GM13976 (cell line): ENCODE data around the gene ARAP1.

Experiments
- DNase-seq: peaks from one replicate; pipeline ENCODE4 v3.0.0; 2012; ENCODE audit warnings: low spot score
- in situ Hi-C: fragments of 300-500 bp; cut with MboI; formaldehyde crosslinking; loops from one replicate; pipeline ENCODE4 v1.12.0; 2022; ENCODE audit warnings: low sequenced_read_pairs, mixed read lengths, inconsistent platforms; ENCODE audit not compliant: unreplicated experiment
- TF ChIP-seq, protein P1 (sequence below): IDR thresholded peaks from 2 replicates; pipeline ENCODE4 v1.5.1; 2012; ENCODE audit warnings: borderline replicate concordance, mild to moderate bottlenecking; ENCODE audit not compliant: insufficient read depth; ENCODE audit errors: extremely low read depth, missing control alignments, control extremely low read depth

Gene ARAP1

DNA sequence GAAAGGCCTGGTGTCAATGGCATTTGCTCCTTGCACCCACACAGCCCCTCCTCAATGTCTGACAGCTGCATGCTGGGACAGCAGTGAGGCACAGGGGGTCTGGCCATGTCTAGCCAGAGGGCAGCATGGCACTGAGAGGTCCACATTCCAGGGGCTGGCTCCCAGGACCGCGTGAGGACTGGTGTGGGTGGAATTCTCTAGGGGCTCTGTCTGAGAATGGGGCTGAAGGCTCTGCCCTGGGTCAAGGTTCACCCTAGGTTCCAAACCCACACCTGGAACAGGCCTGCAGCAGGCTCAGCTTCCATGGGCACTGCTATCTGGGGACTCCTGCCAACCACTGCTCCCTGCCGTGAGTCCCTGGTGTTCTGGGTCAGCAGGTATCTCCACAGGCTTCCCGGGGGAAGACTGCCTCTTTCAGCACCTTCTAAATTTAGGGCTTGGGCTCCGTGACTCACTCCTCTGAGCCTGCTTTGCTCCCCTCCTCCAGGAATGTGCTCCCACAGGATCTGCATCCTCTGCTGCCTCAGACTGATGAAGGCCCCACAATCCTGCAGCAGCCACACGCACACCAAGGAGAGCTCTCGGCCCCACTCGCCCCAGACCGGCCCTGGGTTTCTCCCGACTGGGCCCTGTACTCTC, 37.4 kb upstream of the ARAP1 start:
- TF ChIP-seq, protein P1, sequence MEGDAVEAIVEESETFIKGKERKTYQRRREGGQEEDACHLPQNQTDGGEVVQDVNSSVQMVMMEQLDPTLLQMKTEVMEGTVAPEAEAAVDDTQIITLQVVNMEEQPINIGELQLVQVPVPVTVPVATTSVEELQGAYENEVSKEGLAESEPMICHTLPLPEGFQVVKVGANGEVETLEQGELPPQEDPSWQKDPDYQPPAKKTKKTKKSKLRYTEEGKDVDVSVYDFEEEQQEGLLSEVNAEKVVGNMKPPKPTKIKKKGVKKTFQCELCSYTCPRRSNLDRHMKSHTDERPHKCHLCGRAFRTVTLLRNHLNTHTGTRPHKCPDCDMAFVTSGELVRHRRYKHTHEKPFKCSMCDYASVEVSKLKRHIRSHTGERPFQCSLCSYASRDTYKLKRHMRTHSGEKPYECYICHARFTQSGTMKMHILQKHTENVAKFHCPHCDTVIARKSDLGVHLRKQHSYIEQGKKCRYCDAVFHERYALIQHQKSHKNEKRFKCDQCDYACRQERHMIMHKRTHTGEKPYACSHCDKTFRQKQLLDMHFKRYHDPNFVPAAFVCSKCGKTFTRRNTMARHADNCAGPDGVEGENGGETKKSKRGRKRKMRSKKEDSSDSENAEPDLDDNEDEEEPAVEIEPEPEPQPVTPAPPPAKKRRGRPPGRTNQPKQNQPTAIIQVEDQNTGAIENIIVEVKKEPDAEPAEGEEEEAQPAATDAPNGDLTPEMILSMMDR, result no peak
- DNase-seq, result no peak
- in situ Hi-C loops, result loop anchor here (10.0 kb wide), 1 partner anchor 65 kb away; no protein-coding TSS in a partner anchor

DNA sequence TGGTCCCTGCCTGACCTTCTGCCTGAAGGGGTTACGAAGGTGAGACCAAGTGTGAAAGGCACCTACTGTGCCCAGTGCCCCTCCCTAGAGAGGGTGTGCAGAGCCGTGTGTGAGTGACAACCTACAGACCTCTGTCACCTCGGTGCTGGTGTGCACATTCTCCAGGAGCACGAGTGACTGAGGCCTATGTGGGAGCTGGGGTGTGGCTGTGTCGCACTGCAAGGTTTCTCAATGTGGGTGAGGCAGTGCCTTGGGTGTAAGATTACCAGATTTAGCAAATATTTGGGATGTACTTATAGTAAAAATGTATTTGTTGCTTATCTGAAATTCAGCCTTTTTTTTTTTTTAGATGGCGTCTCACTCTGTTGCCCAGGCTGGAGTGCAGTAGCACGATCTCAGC, 36.0 kb upstream of the ARAP1 start:
- TF ChIP-seq, protein P1, result no peak
- no peak for DNase-seq
- in situ Hi-C loops, result no loop called here

DNA sequence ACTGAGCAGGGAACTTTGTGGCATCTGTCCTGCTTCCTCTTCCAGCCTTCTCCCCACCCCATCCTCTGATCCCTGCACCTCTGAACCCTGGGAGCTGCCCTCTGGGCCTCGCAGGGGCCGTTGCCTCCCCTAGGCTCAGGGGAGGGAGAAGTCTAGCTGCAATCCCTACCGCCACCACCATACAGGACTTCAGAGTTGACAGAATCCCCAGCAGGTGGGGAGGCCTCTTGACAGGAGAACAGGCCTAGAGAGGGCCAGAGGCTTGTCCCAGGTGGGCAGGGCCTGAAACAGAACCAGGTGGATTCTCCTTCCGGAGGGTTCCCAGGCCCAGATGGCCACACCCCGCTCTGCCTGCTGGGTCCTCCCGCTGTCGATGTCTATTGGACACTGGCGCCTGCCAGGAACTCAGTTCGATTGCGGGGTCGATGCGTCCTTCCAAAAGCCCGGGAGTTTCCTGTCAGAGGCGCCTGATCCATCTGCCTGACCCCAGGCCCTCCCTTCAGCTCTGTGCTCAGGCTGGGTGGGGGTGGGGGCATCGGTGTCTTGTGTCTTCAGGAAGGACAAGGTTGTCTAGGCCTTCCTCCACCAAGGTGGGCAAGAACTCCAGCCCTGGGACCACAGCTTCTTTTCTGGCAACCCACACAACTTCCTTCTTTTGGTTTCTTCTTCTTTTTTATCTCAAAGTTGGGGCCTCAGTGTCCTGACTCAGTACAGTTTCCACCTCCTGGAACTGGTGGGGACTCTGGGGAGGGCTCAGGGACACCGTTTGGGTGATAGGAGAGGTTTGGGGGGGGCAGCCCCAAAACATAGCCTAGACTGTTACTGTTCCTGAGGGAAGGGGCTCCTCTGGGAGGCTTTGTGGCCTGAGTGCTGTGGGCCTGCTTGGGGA, 35.3 kb upstream of the ARAP1 start:
- TF ChIP-seq, protein P1, result no peak

DNA sequence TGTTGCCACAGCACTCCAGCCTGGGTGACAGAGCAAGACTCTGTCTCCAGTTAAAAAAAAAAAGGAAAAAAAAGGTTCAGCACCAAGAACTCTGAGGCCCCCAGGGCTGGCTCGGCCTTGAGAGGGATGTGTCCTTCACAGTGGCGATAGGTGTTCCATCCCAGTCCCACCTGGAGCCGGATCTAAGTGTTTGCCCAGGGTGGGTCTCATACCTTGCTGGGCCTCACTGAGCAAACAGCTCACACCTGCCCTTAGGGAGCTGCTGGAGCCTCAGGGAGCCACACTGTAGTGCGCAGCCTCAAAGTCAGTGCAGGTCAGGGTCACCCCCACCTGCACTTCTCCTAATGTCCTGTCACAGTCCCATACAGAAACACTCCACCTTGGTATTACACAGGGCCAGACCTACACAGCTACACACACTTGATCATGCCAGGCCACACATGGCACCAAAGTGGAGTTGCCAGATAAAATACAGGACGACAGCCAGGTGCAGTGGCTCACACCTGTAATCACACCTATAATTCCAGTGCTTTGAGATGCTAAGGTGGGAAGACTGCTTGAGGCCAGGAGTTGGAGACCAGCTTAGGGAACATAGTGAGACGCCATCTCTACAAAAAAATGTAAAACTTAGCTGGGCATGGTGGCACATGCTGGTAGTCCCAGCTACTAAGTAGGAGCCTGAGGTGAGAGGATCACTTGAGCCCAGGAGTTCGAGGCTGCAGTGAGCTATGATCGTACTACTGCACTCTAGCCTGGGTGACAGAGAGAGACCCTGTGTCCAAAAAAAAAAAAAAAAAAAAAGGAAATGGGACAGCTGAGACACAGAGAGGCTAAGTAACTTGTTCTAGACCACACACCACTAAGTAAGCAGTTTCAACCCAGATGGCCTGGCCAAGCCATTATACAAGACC, 34.4 kb upstream of the ARAP1 start:
- in situ Hi-C loops, result no loop called here
- no peak for DNase-seq
- TF ChIP-seq, protein P1, result no peak

More for the DNA sequence above, 35.3 kb upstream of the ARAP1 start:
- in situ Hi-C loops, result no loop called here
- DNase-seq, result peak; percentile 81

DNA sequence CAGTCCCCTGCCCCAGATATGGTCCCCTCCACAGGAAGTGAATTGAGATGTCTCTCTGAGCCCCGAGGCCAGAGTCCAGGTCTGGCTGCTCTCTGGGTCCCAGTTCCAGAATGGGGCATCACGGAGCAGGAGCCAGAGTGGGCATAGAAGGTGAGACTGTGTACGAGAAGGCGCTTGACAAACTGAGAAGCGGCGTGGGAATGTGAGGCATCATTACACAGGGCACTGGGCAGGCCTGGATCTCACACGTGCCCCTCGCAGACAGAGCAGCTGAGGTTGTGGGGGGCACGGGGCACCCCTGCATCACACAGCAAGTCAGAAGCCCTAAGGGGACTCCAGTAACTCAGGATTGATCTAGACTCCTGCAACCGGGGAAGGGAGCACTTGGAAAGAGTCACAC, 32.5 kb upstream of the ARAP1 start:
- in situ Hi-C loops, result no loop called here

More for the DNA sequence above, 32.5 kb upstream of the ARAP1 start:
- TF ChIP-seq, protein P1, result no peak
- no peak for DNase-seq
